HG03571 (cell line): ENCODE results near the gene PRKAG2.

Source experiments
- ATAC-seq: cut with Tn5 transposase; IDR thresholded peaks from one replicate; pipeline ENCODE4 v1.9.1; 2021; ENCODE audit not compliant: unreplicated experiment

PRKAG2 gene

GRCh38 chr7:151570366-151570915 lies 306.5 kb downstream of the PRKAG2 start:
- ATAC-seq = no peak

- ATAC-seq = no peak
These were observed 307.7 kb downstream of the PRKAG2 start for GRCh38 chr7:151568956-151569940.

- no peak for ATAC-seq
These were observed 310.0 kb downstream of the PRKAG2 start for GRCh38 chr7:151566897-151567320.

GRCh38 chr7:151565541-151565940 lies 311.4 kb downstream of the PRKAG2 start:
- ATAC-seq = no peak

- ATAC-seq = no peak
These were observed 316.7 kb downstream of the PRKAG2 start for GRCh38 chr7:151560243-151560642.

- no peak for ATAC-seq
These were observed 317.2 kb downstream of the PRKAG2 start for GRCh38 chr7:151559557-151560183.

- ATAC-seq = no peak
These were observed 318.3 kb downstream of the PRKAG2 start for GRCh38 chr7:151558575-151558974.

GRCh38 chr7:151556592-151556991 lies 320.3 kb downstream of the PRKAG2 start:
- no peak for ATAC-seq

GRCh38 chr7:151553356-151553755 lies 323.6 kb downstream of the PRKAG2 start:
- no peak for ATAC-seq

GRCh38 chr7:151552352-151553028 lies 324.4 kb downstream of the PRKAG2 start:
- ATAC-seq = no peak

GRCh38 chr7:151551820-151552219 lies 325.1 kb downstream of the PRKAG2 start:
- no peak for ATAC-seq

- no peak for ATAC-seq
These were observed 326.1 kb downstream of the PRKAG2 start for GRCh38 chr7:151550656-151551286.

- ATAC-seq = no peak
These were observed 327.3 kb downstream of the PRKAG2 start for GRCh38 chr7:151549644-151550043.

- no peak for ATAC-seq
These were observed 327.8 kb downstream of the PRKAG2 start for GRCh38 chr7:151549083-151549482.

- no peak for ATAC-seq
These were observed 332.7 kb downstream of the PRKAG2 start for GRCh38 chr7:151544183-151544582.

- no peak for ATAC-seq
These were observed 334.2 kb downstream of the PRKAG2 start for GRCh38 chr7:151542606-151543130.

- ATAC-seq = no peak
These were observed 335.0 kb downstream of the PRKAG2 start for GRCh38 chr7:151541709-151542499.

- ATAC-seq = no peak
These were observed 336.8 kb downstream of the PRKAG2 start for GRCh38 chr7:151540146-151540545.

GRCh38 chr7:151539088-151539671 lies 337.7 kb downstream of the PRKAG2 start:
- ATAC-seq = no peak
